ENCODE data around the gene DIAPH2.

The DIAPH2 gene

GRCh38 chrX:97290199-97290598, 605.6 kb downstream of the DIAPH2 start:
- CTCF ChIA-PET: no interaction called here
- POLR2A ChIA-PET: no interaction called here
- Histone ChIP-seq H3K27me3 (replicated peaks in 2 of 5; ENCODE audit: control insufficient read depth in 4 of 5, insufficient read depth in 5 of 5, low read length in 4 of 5) (no peaks in the 10 kb centered on the region), H3K36me3 (ENCODE audit: control insufficient read depth in 4 of 4, insufficient read depth in 4 of 4, low read length in 3 of 4) (no peaks in the 10 kb centered on the region), H3K4me3 (ENCODE audit: control insufficient read depth in 1 of 7, extremely low read depth in 1 of 7, insufficient read depth in 4 of 7, low read depth in 2 of 7, low read length in 6 of 7) (no peak overlapping the region), H3K4me1 (ENCODE audit: control extremely low read depth in 1 of 4, control insufficient read depth in 4 of 4, insufficient read depth in 4 of 4, low read length in 3 of 4) (no peaks in the 10 kb centered on the region), H3K9me3 (ENCODE audit: control extremely low read depth in 1 of 5, control insufficient read depth in 4 of 5, insufficient read depth in 2 of 5, low read depth in 1 of 5, low read length in 4 of 5) (no peaks in the 10 kb centered on the region), H3K27ac (ENCODE audit: insufficient read depth in 1 of 2, low read depth in 1 of 2, low read length in 2 of 2, poor library complexity in 1 of 2, severe bottlenecking in 2 of 2) (no peak overlapping the region)
- DNase-seq: no peak
- 71% methylated on average over 1 of the region's 1 CpG for WGBS (ENCODE audit: insufficient coverage)

- no peak overlapping the region for H3K27ac ChIP-seq (ENCODE audit: insufficient read depth in 1 of 2, low read depth in 1 of 2, low read length in 2 of 2, poor library complexity in 1 of 2, severe bottlenecking in 2 of 2)
- H3K4me3 ChIP-seq (ENCODE audit: control insufficient read depth in 1 of 7, extremely low read depth in 1 of 7, insufficient read depth in 4 of 7, low read depth in 2 of 7, low read length in 6 of 7): no peak overlapping the region
- POLR2A ChIA-PET: no interaction called here
- H3K36me3 ChIP-seq (ENCODE audit: control insufficient read depth in 4 of 4, insufficient read depth in 4 of 4, low read length in 3 of 4): no peaks in the 10 kb centered on the region
- no peaks in the 10 kb centered on the region for H3K27me3 ChIP-seq (replicated peaks in 2 of 5; ENCODE audit: control insufficient read depth in 4 of 5, insufficient read depth in 5 of 5, low read length in 4 of 5)
- H3K9me3 ChIP-seq (ENCODE audit: control extremely low read depth in 1 of 5, control insufficient read depth in 4 of 5, insufficient read depth in 2 of 5, low read depth in 1 of 5, low read length in 4 of 5): no peaks in the 10 kb centered on the region
- no peaks in the 10 kb centered on the region for H3K4me1 ChIP-seq (ENCODE audit: control extremely low read depth in 1 of 4, control insufficient read depth in 4 of 4, insufficient read depth in 4 of 4, low read length in 3 of 4)
- CTCF ChIA-PET: no interaction called here
- DNase-seq: no peak
- 100% methylated on average over 2 of the region's 4 CpGs for WGBS (ENCODE audit: insufficient coverage)
Measured at GRCh38 chrX:97294041-97294440, 609.4 kb downstream of the DIAPH2 start.

GRCh38 chrX:97295954-97296353, 611.3 kb downstream of the DIAPH2 start:
- Histone ChIP-seq H3K9me3 (ENCODE audit: control extremely low read depth in 1 of 5, control insufficient read depth in 4 of 5, insufficient read depth in 2 of 5, low read depth in 1 of 5, low read length in 4 of 5) (no peaks in the 10 kb centered on the region), H3K4me3 (ENCODE audit: control insufficient read depth in 1 of 7, extremely low read depth in 1 of 7, insufficient read depth in 4 of 7, low read depth in 2 of 7, low read length in 6 of 7) (no peak overlapping the region), H3K27me3 (replicated peaks in 2 of 5; ENCODE audit: control insufficient read depth in 4 of 5, insufficient read depth in 5 of 5, low read length in 4 of 5) (no peaks in the 10 kb centered on the region), H3K4me1 (ENCODE audit: control extremely low read depth in 1 of 4, control insufficient read depth in 4 of 4, insufficient read depth in 4 of 4, low read length in 3 of 4) (no peaks in the 10 kb centered on the region), H3K36me3 (ENCODE audit: control insufficient read depth in 4 of 4, insufficient read depth in 4 of 4, low read length in 3 of 4) (no peaks in the 10 kb centered on the region), H3K27ac (ENCODE audit: insufficient read depth in 1 of 2, low read depth in 1 of 2, low read length in 2 of 2, poor library complexity in 1 of 2, severe bottlenecking in 2 of 2) (no peak overlapping the region)
- CTCF ChIA-PET: interaction anchor here (1.2 kb wide), 1 partner anchor 9 kb away, joined by 3 read pairs; no protein-coding TSS in a partner anchor
- 100% methylated on average over 2 of the region's 2 CpGs for WGBS (ENCODE audit: insufficient coverage)
- no peak for DNase-seq
- POLR2A ChIA-PET: no interaction called here

- Histone ChIP-seq H3K9me3 (ENCODE audit: control extremely low read depth in 1 of 5, control insufficient read depth in 4 of 5, insufficient read depth in 2 of 5, low read depth in 1 of 5, low read length in 4 of 5) (no peaks in the 10 kb centered on the region), H3K4me1 (ENCODE audit: control extremely low read depth in 1 of 4, control insufficient read depth in 4 of 4, insufficient read depth in 4 of 4, low read length in 3 of 4) (no peaks in the 10 kb centered on the region), H3K4me3 (ENCODE audit: control insufficient read depth in 1 of 7, extremely low read depth in 1 of 7, insufficient read depth in 4 of 7, low read depth in 2 of 7, low read length in 6 of 7) (no peak overlapping the region), H3K36me3 (ENCODE audit: control insufficient read depth in 4 of 4, insufficient read depth in 4 of 4, low read length in 3 of 4) (no peaks in the 10 kb centered on the region), H3K27ac (ENCODE audit: insufficient read depth in 1 of 2, low read depth in 1 of 2, low read length in 2 of 2, poor library complexity in 1 of 2, severe bottlenecking in 2 of 2) (no peak overlapping the region), H3K27me3 (replicated peaks in 2 of 5; ENCODE audit: control insufficient read depth in 4 of 5, insufficient read depth in 5 of 5, low read length in 4 of 5) (no peaks in the 10 kb centered on the region)
- no CpG with 5 or more reads among the region's 1 CpG for WGBS (ENCODE audit: insufficient coverage)
- no peak for DNase-seq
- ChIA-PET CTCF (no interaction called here), POLR2A (no interaction called here)
Measured at GRCh38 chrX:97306771-97307470, 622.3 kb downstream of the DIAPH2 start.

- no peak for DNase-seq
- ChIA-PET CTCF (no interaction called here), POLR2A (no interaction called here)
- Histone ChIP-seq H3K4me1 (ENCODE audit: control extremely low read depth in 1 of 4, control insufficient read depth in 4 of 4, insufficient read depth in 4 of 4, low read length in 3 of 4) (no peaks in the 10 kb centered on the region), H3K27ac (ENCODE audit: insufficient read depth in 1 of 2, low read depth in 1 of 2, low read length in 2 of 2, poor library complexity in 1 of 2, severe bottlenecking in 2 of 2) (no peak overlapping the region), H3K4me3 (ENCODE audit: control insufficient read depth in 1 of 7, extremely low read depth in 1 of 7, insufficient read depth in 4 of 7, low read depth in 2 of 7, low read length in 6 of 7) (no peak overlapping the region), H3K27me3 (replicated peaks in 2 of 5; ENCODE audit: control insufficient read depth in 4 of 5, insufficient read depth in 5 of 5, low read length in 4 of 5) (no peaks in the 10 kb centered on the region), H3K36me3 (ENCODE audit: control insufficient read depth in 4 of 4, insufficient read depth in 4 of 4, low read length in 3 of 4) (no peaks in the 10 kb centered on the region), H3K9me3 (ENCODE audit: control extremely low read depth in 1 of 5, control insufficient read depth in 4 of 5, insufficient read depth in 2 of 5, low read depth in 1 of 5, low read length in 4 of 5) (no peaks in the 10 kb centered on the region)
- 100% methylated on average over 1 of the region's 4 CpGs for WGBS (ENCODE audit: insufficient coverage)
Measured at GRCh38 chrX:97308171-97308570, 623.5 kb downstream of the DIAPH2 start.

- Histone ChIP-seq H3K9me3 (ENCODE audit: control extremely low read depth in 1 of 5, control insufficient read depth in 4 of 5, insufficient read depth in 2 of 5, low read depth in 1 of 5, low read length in 4 of 5) (no peaks in the 10 kb centered on the region), H3K4me3 (ENCODE audit: control insufficient read depth in 1 of 7, extremely low read depth in 1 of 7, insufficient read depth in 4 of 7, low read depth in 2 of 7, low read length in 6 of 7) (no peak overlapping the region), H3K36me3 (ENCODE audit: control insufficient read depth in 4 of 4, insufficient read depth in 4 of 4, low read length in 3 of 4) (no peaks in the 10 kb centered on the region), H3K27ac (ENCODE audit: insufficient read depth in 1 of 2, low read depth in 1 of 2, low read length in 2 of 2, poor library complexity in 1 of 2, severe bottlenecking in 2 of 2) (no peak overlapping the region), H3K4me1 (ENCODE audit: control extremely low read depth in 1 of 4, control insufficient read depth in 4 of 4, insufficient read depth in 4 of 4, low read length in 3 of 4) (no peaks in the 10 kb centered on the region), H3K27me3 (replicated peaks in 2 of 5; ENCODE audit: control insufficient read depth in 4 of 5, insufficient read depth in 5 of 5, low read length in 4 of 5) (no peaks in the 10 kb centered on the region)
- no CpG with 5 or more reads among the region's 2 CpGs for WGBS (ENCODE audit: insufficient coverage)
- ChIA-PET CTCF (no interaction called here), POLR2A (no interaction called here)
- peak in 1 of 3 donors; percentile 3 for DNase-seq
Measured at GRCh38 chrX:97309487-97310116, 625.0 kb downstream of the DIAPH2 start.

- Histone ChIP-seq H3K36me3 (ENCODE audit: control insufficient read depth in 4 of 4, insufficient read depth in 4 of 4, low read length in 3 of 4) (no peaks in the 10 kb centered on the region), H3K4me1 (ENCODE audit: control extremely low read depth in 1 of 4, control insufficient read depth in 4 of 4, insufficient read depth in 4 of 4, low read length in 3 of 4) (no peaks in the 10 kb centered on the region), H3K9me3 (ENCODE audit: control extremely low read depth in 1 of 5, control insufficient read depth in 4 of 5, insufficient read depth in 2 of 5, low read depth in 1 of 5, low read length in 4 of 5) (no peaks in the 10 kb centered on the region), H3K4me3 (ENCODE audit: control insufficient read depth in 1 of 7, extremely low read depth in 1 of 7, insufficient read depth in 4 of 7, low read depth in 2 of 7, low read length in 6 of 7) (no peak overlapping the region), H3K27me3 (replicated peaks in 2 of 5; ENCODE audit: control insufficient read depth in 4 of 5, insufficient read depth in 5 of 5, low read length in 4 of 5) (no peaks in the 10 kb centered on the region), H3K27ac (ENCODE audit: insufficient read depth in 1 of 2, low read depth in 1 of 2, low read length in 2 of 2, poor library complexity in 1 of 2, severe bottlenecking in 2 of 2) (no peak overlapping the region)
- no peak for DNase-seq
- ChIA-PET CTCF (no interaction called here), POLR2A (no interaction called here)
- 71% methylated on average over 8 of the region's 8 CpGs for WGBS (ENCODE audit: insufficient coverage)
Measured at GRCh38 chrX:97310373-97310772, 625.7 kb downstream of the DIAPH2 start.

Data from common myeloid progenitor, CD34-positive (primary cell).